Small intestine (tissue), 7 donors: ENCODE measurements around the gene RTP4. TPM values are rescaled to one million over a fixed set of nuclear protein-coding genes. Genes with fewer than 3 reads are reported as not detected.

Experiments
- DNase-seq, 2 donors: peaks; one replicate each; pipeline versions ENCODE4 v3.0.0 to v3.0.0-alpha.2; 2013
- FAIRE-seq: peaks from 2 replicates; lab custom pipeline; 2012; peaks lifted over from hg19 to GRCh38; lab: Jason Lieb, UNC
- H3K27ac ChIP-seq, 3 donors: one replicate each; pipeline ENCODE4 v1.5.1; 2013; ENCODE audit warnings: low read length in 2 of 3, mild to moderate bottlenecking in 2 of 3, control low read depth in 1 of 3, inconsistent platforms in 1 of 3, low read depth in 1 of 3, moderate library complexity in 1 of 3
- H3K27me3 ChIP-seq, 3 donors: one replicate each; pipeline ENCODE4 v1.6.1; 2013; ENCODE audit warnings: low read length in 3 of 3, inconsistent platforms in 1 of 3; ENCODE audit not compliant: control insufficient read depth in 3 of 3, insufficient read depth in 3 of 3
- H3K36me3 ChIP-seq, 3 donors: one replicate each; pipeline ENCODE4 v1.6.1; 2013; ENCODE audit warnings: low read length in 3 of 3, inconsistent platforms in 1 of 3, low read depth in 1 of 3, mild to moderate bottlenecking in 1 of 3, moderate library complexity in 1 of 3; ENCODE audit not compliant: control insufficient read depth in 3 of 3, insufficient read depth in 2 of 3
- H3K4me1 ChIP-seq, 3 donors: one replicate each; pipeline ENCODE4 v1.6.1; 2013; ENCODE audit warnings: low read length in 2 of 3, inconsistent platforms in 1 of 3, low read depth in 1 of 3, mild to moderate bottlenecking in 1 of 3, moderate library complexity in 1 of 3; ENCODE audit not compliant: control insufficient read depth in 3 of 3, insufficient read depth in 2 of 3
- H3K4me3 ChIP-seq, 3 donors: one replicate each; pipeline ENCODE4 v1.5.1; 2013; ENCODE audit warnings: low read length in 3 of 3, control low read depth in 1 of 3, inconsistent platforms in 1 of 3, low read depth in 1 of 3, mild to moderate bottlenecking in 1 of 3, moderate library complexity in 1 of 3
- H3K9me3 ChIP-seq, 2 donors: one replicate each; pipeline ENCODE4 v1.6.1; 2013; ENCODE audit warnings: low read depth in 1 of 2, low read length in 1 of 2; ENCODE audit not compliant: control insufficient read depth in 2 of 2, insufficient read depth in 1 of 2
- WGBS, 3 donors: extraction: QIAGEN DNeasy Blood & Tissue Kit; methylation state at CpG; one replicate each; pipeline ENCODE4 v1.1.7; 2013; 5-methylcytosine and 5-hydroxymethylcytosine counted together
- polyA plus RNA-seq, 4 donors: library from polyadenylated mRNA; stranded (reverse) in 3 of 4; unstranded in 1 of 4; fragments of 200-250 nt in 3 of 4; fragments of 120-200 nt in 1 of 4; gene quantifications; one replicate each; pipeline versions ENCODE4 v1.2.1 to v1.2.3, GENCODE V29; 2013
- donor health status: healthy with polysubstance abuse.
- donor health status: control.
- donor health status: control.
- donor health status: Bipolar disorder and iron deficiency.
- donor health status: healthy.

Gene RTP4
- polyA plus RNA-seq, 4 donors, result 7.6 to 18.2 (median 13.0) TPM

DNA sequence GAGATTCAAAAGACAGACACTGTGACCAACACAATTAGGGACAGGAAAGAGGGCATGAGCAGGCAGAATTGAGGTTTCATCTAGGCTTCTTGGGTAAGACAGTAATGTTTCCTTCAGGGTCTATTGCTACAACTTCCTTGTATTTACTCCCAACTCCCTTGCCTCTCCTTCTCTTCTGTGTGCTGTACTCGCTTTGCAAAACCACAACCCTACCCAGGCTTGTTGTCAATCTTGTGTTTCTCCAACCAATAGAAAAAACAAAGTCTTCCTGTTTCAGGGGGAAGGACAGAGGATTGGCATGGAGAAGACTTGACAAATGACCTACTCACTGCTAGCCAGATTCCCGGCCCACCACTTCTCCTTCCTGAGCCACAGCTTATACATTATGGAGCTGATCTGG lies 40.3 kb upstream of the RTP4 start:
- 72 to 91% (median 82%) methylated on average over 2 of the region's 2 CpGs for WGBS, 3 donors
- H3K36me3 ChIP-seq, result no peaks in the 10 kb centered on the region
- H3K9me3 ChIP-seq, result no peaks in the 10 kb centered on the region
- DNase-seq, result no peak
- H3K4me1 ChIP-seq, result peaks cover 0 to 16% (median 0%) of the 10 kb centered on the region in 3 donors
- no peak for FAIRE-seq
- no peaks in the 10 kb centered on the region for H3K27me3 ChIP-seq
- H3K4me3 ChIP-seq, result no peak overlapping the region
- no peak overlapping the region for H3K27ac ChIP-seq

GRCh38 chr3:187328691-187329090 lies 39.5 kb upstream of the RTP4 start:
- 93 to 94% (median 94%) methylated on average over 3 of the region's 3 CpGs for WGBS, 3 donors
- no peak for DNase-seq
- H3K27me3 ChIP-seq, result no peaks in the 10 kb centered on the region
- no peak overlapping the region for H3K27ac ChIP-seq
- H3K4me3 ChIP-seq, result no peak overlapping the region
- no peak for FAIRE-seq
- no peaks in the 10 kb centered on the region for H3K9me3 ChIP-seq
- H3K4me1 ChIP-seq, result peaks cover 0 to 9% (median 0%) of the 10 kb centered on the region in 3 donors
- H3K36me3 ChIP-seq, result no peaks in the 10 kb centered on the region

GRCh38 chr3:187334904-187335303 lies 33.3 kb upstream of the RTP4 start:
- FAIRE-seq (no peak), DNase-seq (no peak)
- Histone ChIP-seq H3K36me3 (no peaks in the 10 kb centered on the region), H3K4me1 (no peaks in the 10 kb centered on the region), H3K27me3 (no peaks in the 10 kb centered on the region), H3K9me3 (no peaks in the 10 kb centered on the region), H3K4me3 (no peak overlapping the region), H3K27ac (no peak overlapping the region)
- WGBS, 3 donors, result 87 to 99% (median 94%) methylated on average over 4 of the region's 4 CpGs

GRCh38 chr3:187336322-187336721 lies 31.9 kb upstream of the RTP4 start:
- WGBS, 3 donors, result 50 to 87% (median 80%) methylated on average over 3 of the region's 3 CpGs
- no peak for DNase-seq
- Histone ChIP-seq H3K4me3 (no peak overlapping the region), H3K36me3 (no peaks in the 10 kb centered on the region), H3K27ac (no peak overlapping the region), H3K9me3 (no peaks in the 10 kb centered on the region), H3K4me1 (no peaks in the 10 kb centered on the region), H3K27me3 (no peaks in the 10 kb centered on the region)
- FAIRE-seq, result no peak

DNA sequence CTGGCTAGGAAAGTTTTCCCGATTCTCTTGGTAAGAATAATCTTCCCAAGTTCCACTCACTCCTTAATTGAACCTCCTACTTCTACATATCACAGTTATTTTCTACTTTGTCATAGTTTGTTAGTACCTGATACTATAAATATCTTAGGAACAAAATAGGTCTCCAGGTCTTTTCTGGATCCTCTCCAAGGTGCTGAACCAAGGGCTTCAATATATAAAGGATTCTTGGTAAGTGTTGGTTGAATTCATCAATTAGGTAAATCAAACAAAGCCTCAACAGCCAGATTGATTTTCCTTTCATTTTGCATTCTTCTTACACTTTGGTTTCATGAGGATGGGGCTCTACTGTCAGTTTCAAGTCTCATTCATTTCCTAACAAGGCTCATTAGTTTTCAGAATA lies 27.6 kb upstream of the RTP4 start:
- 62 to 84% (median 67%) methylated on average over 1 of the region's 1 CpG for WGBS, 3 donors
- H3K4me1 ChIP-seq, result no peaks in the 10 kb centered on the region
- H3K4me3 ChIP-seq, result no peak overlapping the region
- H3K36me3 ChIP-seq, result no peaks in the 10 kb centered on the region
- H3K9me3 ChIP-seq, result no peaks in the 10 kb centered on the region
- no peak for FAIRE-seq
- DNase-seq, result no peak
- H3K27ac ChIP-seq, result no peak overlapping the region
- H3K27me3 ChIP-seq, result no peaks in the 10 kb centered on the region

DNA sequence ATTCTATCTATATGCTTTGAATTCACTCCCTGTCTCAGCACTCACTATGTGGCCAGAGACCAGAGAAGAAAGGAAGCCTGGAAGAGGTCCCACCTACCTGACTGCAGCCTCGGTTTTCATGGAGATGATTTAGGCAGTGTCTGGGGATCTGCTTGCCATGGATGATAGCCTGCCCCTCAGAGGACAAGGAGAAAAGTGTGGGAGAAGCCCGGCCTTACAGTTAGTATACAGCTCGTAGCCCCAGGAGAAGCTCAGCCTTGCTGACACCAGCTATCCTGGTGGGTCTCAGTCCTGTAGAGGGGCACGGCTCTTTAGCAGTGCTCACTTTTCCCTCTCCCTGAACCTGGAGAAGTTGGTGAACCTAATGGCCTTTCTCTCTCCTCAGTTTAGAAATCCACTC lies 25.9 kb upstream of the RTP4 start:
- FAIRE-seq, result no peak
- DNase-seq, result no peak
- no peaks in the 10 kb centered on the region for H3K9me3 ChIP-seq
- 77 to 84% (median 83%) methylated on average over 4 of the region's 4 CpGs for WGBS, 3 donors
- H3K27me3 ChIP-seq, result no peaks in the 10 kb centered on the region
- no peaks in the 10 kb centered on the region for H3K4me1 ChIP-seq
- H3K36me3 ChIP-seq, result no peaks in the 10 kb centered on the region
- no peak overlapping the region for H3K4me3 ChIP-seq
- no peak overlapping the region for H3K27ac ChIP-seq

GRCh38 chr3:187343670-187344069 lies 24.5 kb upstream of the RTP4 start:
- Histone ChIP-seq H3K36me3 (no peaks in the 10 kb centered on the region), H3K4me3 (no peak overlapping the region), H3K9me3 (no peaks in the 10 kb centered on the region), H3K27me3 (no peaks in the 10 kb centered on the region), H3K4me1 (no peaks in the 10 kb centered on the region), H3K27ac (no peak overlapping the region)
- DNase-seq (no peak), FAIRE-seq (no peak)
- WGBS, 3 donors, result 60 to 71% (median 65%) methylated on average over 1 of the region's 1 CpG

- Histone ChIP-seq H3K27me3 (no peaks in the 10 kb centered on the region), H3K4me3 (no peak overlapping the region), H3K4me1 (peaks cover 0 to 4% (median 0%) of the 10 kb centered on the region in 3 donors), H3K27ac (no peak overlapping the region), H3K36me3 (no peaks in the 10 kb centered on the region), H3K9me3 (peaks cover 0 to 2% of the 10 kb centered on the region in 2 donors)
- WGBS, 3 donors, result 48 to 54% (median 49%) methylated on average over 13 of the region's 13 CpGs
- DNase-seq (peak; percentile 62 to 87), FAIRE-seq (no peak)
These were observed 15.3 kb upstream of the RTP4 start for GRCh38 chr3:187352581-187353575.
